Iris pigment epithelial cell (primary cell): ENCODE measurements around the gene CLMP.
"Not testable (repeated sequence)": the region's sequence is repeated elsewhere in the genome, so short reads cannot be mapped to it uniquely, and the experiment has no call there.

Experiments used
- DNase-seq: peaks from one replicate; pipeline ENCODE4 v3.0.0-alpha.2; 2011; ENCODE audit warnings: low read depth

CLMP gene

DNA sequence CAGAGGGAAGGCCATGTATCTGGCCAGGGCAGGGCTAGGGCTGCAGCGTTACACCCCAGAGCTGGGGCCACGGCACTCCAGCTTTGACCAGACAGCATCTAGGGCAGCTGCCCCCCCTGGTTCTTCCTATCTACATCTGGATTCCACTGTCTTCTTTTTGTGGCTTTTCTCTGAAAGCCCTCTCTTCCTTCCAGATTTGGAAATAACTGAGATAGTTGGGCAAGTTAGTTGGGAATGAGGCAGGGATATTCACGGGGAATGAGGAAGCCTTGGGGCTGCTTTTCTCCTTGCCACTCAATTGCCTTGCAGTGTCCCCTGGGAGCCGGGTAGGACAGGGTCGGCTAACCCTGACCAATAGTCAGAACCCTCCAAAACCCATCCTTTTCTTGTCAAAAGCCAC is 26.8 kb downstream of the CLMP start:
- DNase-seq, result no peak

GRCh38 chr11:123166071-123166559 is 28.9 kb downstream of the CLMP start:
- DNase-seq, result peak; percentile 92

- DNase-seq, result no peak
Measured at GRCh38 chr11:123164732-123165450, 30.2 kb downstream of the CLMP start.

- no peak for DNase-seq
Measured at GRCh38 chr11:123163621-123164020, 31.4 kb downstream of the CLMP start.

- DNase-seq, result no peak
Measured at GRCh38 chr11:123161376-123162030, 33.5 kb downstream of the CLMP start.

DNA sequence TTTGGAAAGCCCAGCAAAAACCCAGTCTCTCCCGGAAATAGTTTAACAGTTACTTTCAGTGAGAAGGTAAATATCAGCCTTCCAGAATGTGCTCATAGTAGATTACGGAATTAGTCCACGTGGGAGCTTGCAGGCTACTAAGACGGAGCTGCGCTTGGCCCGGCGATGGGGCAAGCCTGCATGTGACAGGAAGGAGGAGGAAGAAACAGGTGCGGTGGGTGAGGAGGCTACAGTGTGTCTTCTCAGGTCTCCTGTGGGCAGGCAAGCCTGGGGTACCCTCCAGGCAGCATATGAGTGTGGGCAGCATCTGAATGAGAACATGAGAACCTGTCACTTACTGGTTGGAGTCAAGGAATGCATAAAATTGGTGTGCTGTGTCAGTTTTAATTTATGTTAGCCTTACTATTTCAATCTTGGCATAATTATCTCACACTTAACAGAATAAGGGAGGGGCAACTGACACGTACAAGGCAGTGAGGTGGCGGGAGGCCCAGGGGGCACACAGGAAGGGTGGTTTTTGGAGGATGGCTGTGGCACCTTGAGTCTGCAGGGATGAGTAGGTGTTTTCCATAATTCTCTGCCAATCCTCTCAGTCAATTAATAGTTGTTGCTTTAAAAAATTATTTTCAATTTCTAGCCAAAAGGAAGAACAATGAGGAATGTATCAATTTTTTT is 35.7 kb downstream of the CLMP start:
- DNase-seq, result peak; percentile 92

DNA sequence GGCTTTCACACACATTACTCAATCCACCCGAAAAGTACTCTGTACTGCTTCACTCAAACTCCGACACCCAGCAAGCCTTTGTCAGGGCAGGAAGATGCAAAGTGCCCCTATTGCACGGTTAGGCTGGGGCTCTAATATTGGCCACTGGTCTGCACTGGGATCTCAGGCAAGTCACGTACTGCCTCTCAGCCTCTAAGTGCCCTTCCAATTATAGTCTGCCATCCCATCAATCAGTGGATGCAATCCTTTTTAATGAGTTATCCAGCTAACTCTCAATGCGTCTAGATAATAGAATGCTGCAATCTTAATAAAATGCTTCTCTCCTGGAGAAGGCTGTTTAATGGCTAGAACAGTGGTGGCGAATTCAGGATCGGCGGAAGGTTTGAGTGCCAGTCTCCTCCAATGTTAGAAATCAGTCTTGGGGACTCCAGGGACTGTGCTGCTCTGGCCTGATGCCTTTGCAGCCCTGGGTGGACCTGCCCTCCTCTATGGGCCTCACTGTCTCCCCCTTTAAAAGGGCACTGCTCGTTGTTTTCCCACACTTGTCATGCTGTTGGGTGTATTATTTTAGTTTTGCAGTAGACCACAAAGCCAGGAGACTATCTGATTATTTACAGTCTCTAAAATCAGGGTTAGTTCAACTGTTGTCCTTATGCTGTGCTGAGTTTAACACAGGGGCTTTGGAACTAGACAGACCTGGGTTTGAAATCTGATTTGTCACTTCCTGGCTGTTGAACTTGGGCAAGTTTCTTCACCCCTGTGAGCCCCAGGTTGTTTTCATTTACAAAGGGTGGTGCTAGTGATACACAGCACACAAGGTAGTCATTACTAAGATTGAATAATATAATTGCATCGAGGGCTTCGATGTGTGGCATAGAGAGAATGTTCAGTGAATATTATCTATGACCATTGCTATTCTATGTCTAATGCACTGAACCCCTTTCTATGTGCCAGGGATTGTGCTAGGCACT is 36.7 kb downstream of the CLMP start:
- peak; percentile 39 for DNase-seq

GRCh38 chr11:123152951-123153350 is 42.1 kb downstream of the CLMP start:
- DNase-seq, result no peak

DNA sequence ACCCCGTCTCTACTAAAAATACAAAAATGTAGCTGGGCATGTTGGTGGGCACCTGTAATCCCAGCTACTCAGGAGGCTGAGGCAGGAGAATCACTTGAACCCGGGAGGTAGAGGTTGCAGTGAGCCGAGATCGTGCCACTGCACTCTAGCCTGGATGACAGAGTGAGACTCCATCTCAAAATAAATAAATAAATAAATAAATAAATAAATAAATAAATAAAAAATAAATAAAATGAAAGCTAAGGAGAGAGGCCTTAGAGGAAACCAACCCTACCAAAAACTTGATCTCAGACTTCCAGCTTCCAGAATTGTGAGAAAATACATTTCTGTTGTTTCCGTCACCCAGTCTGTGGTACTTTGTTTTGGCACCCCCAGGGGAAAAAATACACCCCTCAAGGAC is 42.7 kb downstream of the CLMP start:
- not testable (repeated sequence) for DNase-seq

- no peak for DNase-seq
Measured at GRCh38 chr11:123151796-123152195, 43.3 kb downstream of the CLMP start.

- DNase-seq, result no peak
Measured at GRCh38 chr11:123151366-123151765, 43.7 kb downstream of the CLMP start.

DNA sequence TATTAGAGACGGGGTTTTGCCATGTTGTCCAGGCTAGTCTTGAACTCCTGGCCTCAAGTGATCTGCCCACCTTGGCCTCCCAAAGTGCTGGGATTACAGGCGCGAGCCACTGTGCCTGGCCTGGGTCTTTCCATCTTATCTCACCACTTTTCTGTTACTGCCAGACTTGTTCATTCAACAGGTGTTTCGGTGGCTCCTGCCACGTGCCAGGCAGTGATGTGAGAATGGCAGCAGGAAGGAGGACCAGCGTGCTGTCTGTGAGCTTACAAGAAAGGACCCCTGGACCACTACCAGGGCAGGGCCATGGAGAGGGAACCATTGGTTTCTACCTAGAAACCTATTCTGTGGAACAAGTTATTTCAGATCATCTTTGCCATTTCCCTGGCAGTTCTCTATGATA is 44.2 kb downstream of the CLMP start:
- no peak for DNase-seq

DNA sequence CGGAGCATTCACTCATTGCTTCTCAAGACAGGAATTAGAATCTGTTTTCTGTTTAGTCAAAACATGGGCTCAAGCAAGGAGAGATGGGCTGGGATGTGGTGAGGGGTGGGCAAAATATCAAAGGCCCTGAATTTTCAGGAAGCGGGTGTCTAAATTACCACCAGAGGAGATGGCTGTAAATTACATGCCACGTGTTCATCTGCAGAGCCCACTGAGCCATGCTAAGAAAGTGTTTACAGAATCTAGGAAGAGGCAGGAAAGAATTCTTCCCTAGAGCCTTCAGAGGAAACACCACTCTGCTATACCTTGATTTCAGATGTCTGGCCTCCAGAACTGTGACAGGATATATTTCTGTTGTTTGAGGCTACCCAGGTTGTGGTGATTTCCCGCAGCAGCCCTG is 46.1 kb downstream of the CLMP start:
- no peak for DNase-seq

DNA sequence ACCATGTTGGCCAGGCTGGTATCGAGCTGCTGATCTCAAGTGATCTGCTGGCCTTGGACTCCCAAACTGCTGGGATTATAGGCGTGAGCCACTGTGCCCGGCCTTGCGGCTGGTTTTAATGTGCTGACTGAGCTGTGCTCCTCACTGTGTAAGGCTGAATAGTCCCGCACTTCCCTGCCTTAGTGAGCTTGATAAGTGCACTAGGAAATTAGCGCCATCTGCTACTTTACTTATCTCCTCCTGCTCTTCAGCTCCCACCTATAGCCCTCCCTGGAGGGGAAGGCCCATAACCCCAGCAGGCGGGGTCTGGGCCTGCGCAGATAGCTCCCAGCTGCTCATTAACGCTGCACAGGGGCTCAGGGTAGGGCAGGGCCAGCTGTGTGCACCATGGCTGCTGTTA is 49.4 kb downstream of the CLMP start:
- no peak for DNase-seq

DNA sequence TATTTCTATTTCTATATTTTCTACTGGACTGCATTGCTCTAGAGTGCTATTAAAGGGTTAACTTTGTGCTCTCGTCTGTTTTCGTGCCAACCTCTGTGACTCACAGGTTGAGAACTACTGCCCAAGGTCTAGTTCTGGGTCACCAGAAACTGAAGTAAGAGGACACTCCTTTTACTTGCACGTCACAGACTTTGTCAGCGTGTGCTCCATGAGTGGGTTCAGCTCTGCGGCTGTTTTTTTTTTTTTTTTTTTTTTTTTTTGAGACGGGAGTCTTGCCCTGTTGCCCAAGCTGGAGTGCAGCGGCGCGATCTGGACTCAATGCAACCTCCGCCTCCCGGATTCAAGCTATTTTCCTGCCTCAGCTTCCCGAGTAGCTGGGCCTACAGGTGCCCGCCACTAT is 49.8 kb downstream of the CLMP start:
- DNase-seq, result peak; percentile 85

DNA sequence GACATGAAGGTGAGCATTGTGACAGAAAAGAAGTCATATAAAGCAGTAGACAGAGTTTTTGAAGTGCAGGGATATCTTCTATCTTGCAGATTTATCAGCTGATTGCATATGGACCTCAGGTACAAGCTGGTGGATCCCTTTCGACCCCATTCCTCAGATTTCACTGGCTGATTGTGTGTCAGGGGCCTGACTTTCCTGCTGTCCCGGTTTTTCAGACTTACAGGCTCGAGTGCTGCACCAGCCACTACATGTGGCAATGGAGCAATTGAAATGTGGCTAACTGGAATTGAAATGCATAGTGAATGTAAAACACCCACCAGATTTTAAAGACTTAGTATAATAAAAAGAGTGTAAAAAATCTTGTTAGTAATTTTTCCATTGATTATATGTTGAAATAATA is 50.3 kb downstream of the CLMP start:
- no peak for DNase-seq

DNA sequence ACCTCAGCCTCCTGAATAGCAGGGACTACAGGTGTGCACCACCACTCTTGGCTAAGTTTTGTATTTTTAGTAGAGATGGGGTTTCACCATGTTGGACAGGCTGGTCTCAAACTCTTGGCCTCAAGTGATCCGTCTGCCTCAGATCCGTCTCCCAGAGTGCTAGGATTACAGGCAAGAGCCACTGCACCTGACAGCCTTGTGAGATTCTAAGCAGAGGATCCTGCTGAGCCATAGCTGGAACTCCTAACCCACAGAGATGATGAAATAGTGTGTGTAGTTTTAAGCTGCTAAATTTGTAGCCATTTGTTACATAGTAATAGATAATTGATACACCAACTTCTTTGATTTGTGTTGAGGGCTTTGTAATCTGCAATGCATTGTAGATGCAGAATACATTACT is 51.1 kb downstream of the CLMP start:
- peak; percentile 28 for DNase-seq

DNA sequence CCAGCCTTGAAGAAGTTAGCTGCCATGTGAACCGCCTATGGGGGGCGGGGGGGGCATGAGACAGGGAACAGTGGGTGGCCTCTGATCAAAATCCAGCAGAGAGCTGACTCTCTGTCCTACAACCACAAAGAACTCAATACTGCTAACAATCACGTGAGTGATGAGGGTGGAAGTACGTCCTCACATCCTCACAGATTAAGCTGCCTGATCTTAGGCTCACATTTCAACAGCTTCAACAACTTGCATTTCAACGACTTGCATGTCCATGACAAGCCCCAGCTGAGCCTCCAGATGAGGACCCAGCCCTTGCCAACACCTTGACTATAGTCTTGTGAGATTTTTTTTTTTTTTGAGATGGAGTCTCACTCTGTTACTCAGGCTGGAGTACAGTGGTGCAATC is 51.6 kb downstream of the CLMP start:
- peak; percentile 23 for DNase-seq

GRCh38 chr11:123139206-123139605 is 55.8 kb downstream of the CLMP start:
- no peak for DNase-seq

DNA sequence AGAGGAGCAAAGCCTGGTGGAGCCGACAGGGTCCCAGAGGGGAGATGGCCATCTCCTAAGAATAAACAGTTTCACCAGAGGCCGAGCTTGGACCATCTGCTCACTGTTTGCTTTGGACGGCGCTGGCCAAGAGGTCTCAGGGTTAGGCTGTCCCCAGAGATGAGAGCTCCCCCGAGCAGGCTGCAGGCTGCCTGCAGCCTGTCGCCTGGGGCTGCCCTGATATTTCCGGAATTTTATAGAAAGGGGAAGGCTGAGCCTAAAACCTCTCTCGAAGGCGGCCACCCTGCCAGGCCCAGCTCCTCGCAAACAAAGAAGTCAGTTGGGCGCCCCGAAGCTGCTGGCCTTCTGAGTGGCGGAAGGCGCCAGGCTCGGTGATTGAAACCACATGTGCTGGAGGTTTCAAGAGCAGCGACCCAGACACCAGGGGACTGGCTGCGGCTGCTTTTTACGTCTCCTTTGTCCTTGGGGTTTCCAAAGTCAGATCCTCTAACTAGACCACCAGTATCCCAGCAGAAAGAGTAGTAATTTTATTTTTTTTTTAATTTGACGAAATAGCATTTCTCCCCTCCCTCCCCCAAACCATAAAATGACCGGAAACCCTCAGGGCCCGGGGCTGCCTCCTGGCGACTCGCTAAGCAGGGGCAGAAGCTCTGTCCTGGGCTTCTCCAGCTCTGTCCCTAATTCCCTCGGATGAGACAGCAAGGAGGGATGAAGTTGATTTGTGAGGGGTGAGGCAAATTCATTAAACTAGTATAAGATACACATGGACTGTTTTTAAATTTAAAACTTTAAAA is 57.4 kb downstream of the CLMP start:
- DNase-seq, result peak; percentile 74

- DNase-seq, result no peak
Measured at GRCh38 chr11:123135863-123136446, 59.1 kb downstream of the CLMP start.
